Activated naive CD4-positive, alpha-beta T cell treated with anti-CD3 and anti-CD28 coated beads, Interleukin-2, amount 50 U/mL, for 72 hours (primary cell): ENCODE measurements around the gene ZMYM3. TPM values are rescaled to one million over a fixed set of nuclear protein-coding genes. Genes with fewer than 3 reads are reported as not detected.

Experiments
- ATAC-seq, 2 donors: fragments of 150-1000 bp; cut with Tn5 transposase; 2 replicates each; pipeline ENCODE4 v1.10.0; 2021; ENCODE audit warnings: mild to moderate bottlenecking in 2 of 2, moderate library complexity in 2 of 2
- DNase-seq, 2 donors: peaks; one replicate each; pipeline ENCODE4 v3.0.0; 2021 to 2022; ENCODE audit warnings: low spot score in 2 of 2
- H3K27ac Mint-ChIP-seq, 2 donors: one replicate each; pipeline ENCODE4 v1.8.0; 2022; ENCODE audit warnings: mild to moderate bottlenecking in 2 of 2, mixed read lengths in 2 of 2
- H3K36me3 Mint-ChIP-seq, 2 donors: one replicate each; pipeline ENCODE4 v1.8.0; 2022; ENCODE audit warnings: mixed read lengths in 2 of 2
- H3K9me3 Mint-ChIP-seq, 2 donors: one replicate each; pipeline ENCODE4 v1.8.0; 2022; ENCODE audit warnings: mixed read lengths in 2 of 2
- total RNA-seq, 2 donors: library from RNA; stranded (reverse); gene quantifications; one replicate each; pipeline ENCODE4 v1.2.3, GENCODE V29; 2022

The ZMYM3 gene
- total RNA-seq, 2 donors from 2014 or later = 5.1 to 32.5 TPM

- Mint-ChIP-seq H3K36me3 (no peaks in the 10 kb centered on the region), H3K27ac (no peak overlapping the region), H3K9me3 (no peaks in the 10 kb centered on the region)
- DNase-seq (no peak), ATAC-seq (no peak)
These were observed 28.3 kb downstream of the ZMYM3 start for GRCh38 chrX:71225676-71226075.

- no peaks in the 10 kb centered on the region for H3K36me3 Mint-ChIP-seq
- DNase-seq (no peak), ATAC-seq (no peak)
- H3K9me3 Mint-ChIP-seq = no peaks in the 10 kb centered on the region
- H3K27ac Mint-ChIP-seq = no peak overlapping the region
These were observed 28.9 kb downstream of the ZMYM3 start for GRCh38 chrX:71225009-71225408.

GRCh38 chrX:71224098-71224708 lies 29.7 kb downstream of the ZMYM3 start:
- Mint-ChIP-seq H3K27ac (no peak overlapping the region), H3K9me3 (no peaks in the 10 kb centered on the region), H3K36me3 (no peaks in the 10 kb centered on the region)
- ATAC-seq = no peak
- no peak for DNase-seq

- no peak for ATAC-seq
- no peaks in the 10 kb centered on the region for H3K36me3 Mint-ChIP-seq
- H3K9me3 Mint-ChIP-seq = no peaks in the 10 kb centered on the region
These were observed 31.0 kb downstream of the ZMYM3 start, which contains the start of gene GJB1 for GRCh38 chrX:71222929-71223328. Gene GJB1, plus strand, starts transcription at chrX:71223224. Its CDS starts 484 bp downstream, at chrX:71223708.

GRCh38 chrX:71221145-71221544 lies 32.8 kb downstream of the ZMYM3 start:
- no peak for DNase-seq
- Mint-ChIP-seq H3K36me3 (no peaks in the 10 kb centered on the region), H3K27ac (no peak overlapping the region), H3K9me3 (no peaks in the 10 kb centered on the region)
- ATAC-seq = no peak

More at GRCh38 chrX:71222929-71223328, 31.0 kb downstream of the ZMYM3 start, which contains the start of gene GJB1:
- no peak for DNase-seq
- H3K27ac Mint-ChIP-seq = no peak within 1 kb of the TSS

GRCh38 chrX:71217298-71217697 lies 36.6 kb downstream of the ZMYM3 start:
- H3K36me3 Mint-ChIP-seq = no peaks in the 10 kb centered on the region
- no peak for ATAC-seq
- H3K27ac Mint-ChIP-seq = no peak overlapping the region
- no peak for DNase-seq
- H3K9me3 Mint-ChIP-seq = no peaks in the 10 kb centered on the region

GRCh38 chrX:71216485-71216884 lies 37.5 kb downstream of the ZMYM3 start:
- no peaks in the 10 kb centered on the region for H3K36me3 Mint-ChIP-seq
- DNase-seq (no peak), ATAC-seq (no peak)
- H3K27ac Mint-ChIP-seq = peak overlapping the region in 1 of 2 donors; percentile 70
- no peaks in the 10 kb centered on the region for H3K9me3 Mint-ChIP-seq

GRCh38 chrX:71215338-71215912 lies 38.5 kb downstream of the ZMYM3 start:
- no peaks in the 10 kb centered on the region for H3K9me3 Mint-ChIP-seq
- DNase-seq = no peak
- H3K27ac Mint-ChIP-seq = no peak overlapping the region
- ATAC-seq = no peak
- H3K36me3 Mint-ChIP-seq = no peaks in the 10 kb centered on the region

GRCh38 chrX:71214604-71215337 lies 39.2 kb downstream of the ZMYM3 start:
- Mint-ChIP-seq H3K27ac (no peak overlapping the region), H3K36me3 (no peaks in the 10 kb centered on the region), H3K9me3 (no peaks in the 10 kb centered on the region)
- ATAC-seq (no peak), DNase-seq (no peak)

- Mint-ChIP-seq H3K9me3 (no peaks in the 10 kb centered on the region), H3K27ac (no peak overlapping the region), H3K36me3 (no peaks in the 10 kb centered on the region)
- ATAC-seq = no peak
- DNase-seq = no peak
These were observed 39.8 kb downstream of the ZMYM3 start for GRCh38 chrX:71214152-71214551.

- H3K36me3 Mint-ChIP-seq = no peaks in the 10 kb centered on the region
- ATAC-seq = no peak
- no peak for DNase-seq
- no peak overlapping the region for H3K27ac Mint-ChIP-seq
- no peaks in the 10 kb centered on the region for H3K9me3 Mint-ChIP-seq
These were observed 41.4 kb downstream of the ZMYM3 start for GRCh38 chrX:71212536-71212935.

GRCh38 chrX:71210816-71211215 lies 43.1 kb downstream of the ZMYM3 start:
- ATAC-seq = no peak
- no peak for DNase-seq
- Mint-ChIP-seq H3K36me3 (no peaks in the 10 kb centered on the region), H3K27ac (peak overlapping the region in 1 of 2 donors; percentile 72), H3K9me3 (no peaks in the 10 kb centered on the region)

- ATAC-seq (no peak), DNase-seq (no peak)
- Mint-ChIP-seq H3K36me3 (peaks cover 6 to 23% of the 10 kb centered on the region in 2 donors), H3K9me3 (no peaks in the 10 kb centered on the region), H3K27ac (no peak overlapping the region)
These were observed 54.5 kb downstream of the ZMYM3 start for GRCh38 chrX:71199252-71200008.

GRCh38 chrX:71198066-71198465 lies 55.9 kb downstream of the ZMYM3 start:
- DNase-seq (no peak), ATAC-seq (peak; percentile 47 to 50)
- H3K9me3 Mint-ChIP-seq = no peaks in the 10 kb centered on the region
- H3K27ac Mint-ChIP-seq = peak overlapping the region; percentile 90 to 95
- H3K36me3 Mint-ChIP-seq = peaks cover 6 to 23% of the 10 kb centered on the region in 2 donors

GRCh38 chrX:71195964-71196649 lies 57.8 kb downstream of the ZMYM3 start:
- peaks cover 8 to 25% of the 10 kb centered on the region in 2 donors for H3K36me3 Mint-ChIP-seq
- H3K9me3 Mint-ChIP-seq = peaks cover 0 to under 1% of the 10 kb centered on the region in 2 donors
- peak overlapping the region; percentile 77 to 94 for H3K27ac Mint-ChIP-seq
- peak; percentile 87 to 89 for ATAC-seq
- DNase-seq = no peak

GRCh38 chrX:71191248-71191647 lies 62.7 kb downstream of the ZMYM3 start:
- peak overlapping the region; percentile 81 to 90 for H3K27ac Mint-ChIP-seq
- H3K36me3 Mint-ChIP-seq = peaks cover 9% of the 10 kb centered on the region in 2 donors
- ATAC-seq (peak in 1 of 2 donors; percentile 22), DNase-seq (no peak)
- H3K9me3 Mint-ChIP-seq = peaks cover 0 to 4% of the 10 kb centered on the region in 2 donors
